ENCODE data around the gene ZG16.

- TF ChIP-seq YY1 (IDR thresholded peaks at IDR 0.05; ENCODE audit: low read depth) (no peak), CEBPB (IDR thresholded peaks at IDR 0.05) (no peak), TCF12 (IDR thresholded peaks at IDR 0.05; ENCODE audit: low read depth) (no peak), EP300 (IDR thresholded peaks at IDR 0.05; ENCODE audit: borderline replicate concordance) (no peak), RAD21 (IDR thresholded peaks at IDR 0.05; ENCODE audit: low read depth) (no peak), REST (IDR thresholded peaks at IDR 0.05; ENCODE audit: low read depth) (no peak)
Measured at GRCh38 chr16:29775742-29776408, 2.2 kb upstream of the ZG16 start.
